ENCODE data around the gene CCDC43.

DNA sequence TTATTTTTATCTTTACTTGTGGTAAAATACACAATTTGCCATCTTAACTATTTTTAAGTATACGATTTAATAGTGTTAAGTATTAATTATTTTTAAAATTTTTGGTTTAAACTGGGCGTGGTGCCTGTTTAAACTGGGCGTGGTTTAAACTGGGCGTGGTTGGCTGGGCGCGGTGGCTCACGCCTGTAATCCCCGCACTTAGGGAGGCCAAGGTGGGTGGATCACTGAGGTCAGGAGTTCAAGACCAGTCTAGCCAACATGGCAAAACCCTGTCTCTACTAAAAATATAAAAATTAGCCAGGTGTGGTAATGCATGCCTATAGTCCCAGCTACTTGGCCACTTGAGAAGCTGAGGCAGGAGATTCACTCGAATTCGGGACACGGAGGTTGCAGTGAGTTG is 4.0 kb upstream of the CCDC43 start:
- TF ChIP-seq, protein P1, sequence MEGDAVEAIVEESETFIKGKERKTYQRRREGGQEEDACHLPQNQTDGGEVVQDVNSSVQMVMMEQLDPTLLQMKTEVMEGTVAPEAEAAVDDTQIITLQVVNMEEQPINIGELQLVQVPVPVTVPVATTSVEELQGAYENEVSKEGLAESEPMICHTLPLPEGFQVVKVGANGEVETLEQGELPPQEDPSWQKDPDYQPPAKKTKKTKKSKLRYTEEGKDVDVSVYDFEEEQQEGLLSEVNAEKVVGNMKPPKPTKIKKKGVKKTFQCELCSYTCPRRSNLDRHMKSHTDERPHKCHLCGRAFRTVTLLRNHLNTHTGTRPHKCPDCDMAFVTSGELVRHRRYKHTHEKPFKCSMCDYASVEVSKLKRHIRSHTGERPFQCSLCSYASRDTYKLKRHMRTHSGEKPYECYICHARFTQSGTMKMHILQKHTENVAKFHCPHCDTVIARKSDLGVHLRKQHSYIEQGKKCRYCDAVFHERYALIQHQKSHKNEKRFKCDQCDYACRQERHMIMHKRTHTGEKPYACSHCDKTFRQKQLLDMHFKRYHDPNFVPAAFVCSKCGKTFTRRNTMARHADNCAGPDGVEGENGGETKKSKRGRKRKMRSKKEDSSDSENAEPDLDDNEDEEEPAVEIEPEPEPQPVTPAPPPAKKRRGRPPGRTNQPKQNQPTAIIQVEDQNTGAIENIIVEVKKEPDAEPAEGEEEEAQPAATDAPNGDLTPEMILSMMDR (conservative IDR thresholded peaks at IDR 0.05; ENCODE audit: low read depth, low read length) = no peak
- no peak for TF ChIP-seq EZH2 (IDR thresholded peaks at IDR 0.05; ENCODE audit: low read length, unreplicated experiment)

Measured in PC-3 (cell line).